Upper lobe of left lung (tissue), 4 donors: ENCODE data around the gene EMILIN3.

ENCODE experiments used
- EP300 ChIP-seq, 4 donors: sonication (generic); formaldehyde crosslinking; IDR thresholded peaks; one replicate each; pipeline ENCODE4 v1.5.1; 2017; ENCODE audit warnings: antibody characterized with exemption in 4 of 4, control low read depth in 2 of 4
- POLR2A ChIP-seq, 4 donors: fragments of 450-650 bp; IDR thresholded peaks; one replicate each; pipeline ENCODE4 v1.5.1; 2016 to 2017; ENCODE audit warnings: antibody characterized with exemption in 4 of 4, mild to moderate bottlenecking in 2 of 4
- POLR2AphosphoS5 ChIP-seq, 2 donors: sonication (generic); formaldehyde crosslinking; IDR thresholded peaks; one replicate each; pipeline ENCODE4 v1.5.1; 2017; ENCODE audit warnings: antibody characterized with exemption in 2 of 2
- TF ChIP-seq, protein P1 (sequence below), 6 experiments: fragments of 450-650 bp in 4 of 6; fragments of 200-600 bp in 2 of 6; sonication (generic) in 2 of 6; IDR thresholded peaks; one replicate each; pipeline ENCODE4 v1.5.1; 2016 to 2019; ENCODE audit warnings: antibody characterized with exemption in 6 of 6

DNA sequence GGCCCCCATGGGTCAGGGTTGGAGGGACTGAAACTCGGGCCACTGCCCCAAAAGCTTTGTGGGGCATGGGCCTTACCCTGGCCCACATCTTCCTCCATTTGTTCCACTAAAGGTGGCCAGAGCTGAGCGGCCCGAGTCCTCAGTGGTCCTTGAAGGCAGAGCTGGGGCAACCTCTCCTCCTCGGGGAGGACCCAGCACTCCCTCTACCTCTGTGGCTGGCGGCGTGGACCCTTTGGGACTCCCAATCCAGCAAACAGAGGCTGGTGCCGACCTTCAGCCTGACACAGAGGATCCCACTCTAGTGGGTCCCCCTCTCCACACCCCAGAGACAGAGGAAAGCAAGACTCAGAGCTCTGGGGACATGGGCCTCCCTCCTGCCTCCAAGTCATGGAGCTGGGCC lies 16.7 kb downstream of the EMILIN3 start:
- TF ChIP-seq, protein P1, sequence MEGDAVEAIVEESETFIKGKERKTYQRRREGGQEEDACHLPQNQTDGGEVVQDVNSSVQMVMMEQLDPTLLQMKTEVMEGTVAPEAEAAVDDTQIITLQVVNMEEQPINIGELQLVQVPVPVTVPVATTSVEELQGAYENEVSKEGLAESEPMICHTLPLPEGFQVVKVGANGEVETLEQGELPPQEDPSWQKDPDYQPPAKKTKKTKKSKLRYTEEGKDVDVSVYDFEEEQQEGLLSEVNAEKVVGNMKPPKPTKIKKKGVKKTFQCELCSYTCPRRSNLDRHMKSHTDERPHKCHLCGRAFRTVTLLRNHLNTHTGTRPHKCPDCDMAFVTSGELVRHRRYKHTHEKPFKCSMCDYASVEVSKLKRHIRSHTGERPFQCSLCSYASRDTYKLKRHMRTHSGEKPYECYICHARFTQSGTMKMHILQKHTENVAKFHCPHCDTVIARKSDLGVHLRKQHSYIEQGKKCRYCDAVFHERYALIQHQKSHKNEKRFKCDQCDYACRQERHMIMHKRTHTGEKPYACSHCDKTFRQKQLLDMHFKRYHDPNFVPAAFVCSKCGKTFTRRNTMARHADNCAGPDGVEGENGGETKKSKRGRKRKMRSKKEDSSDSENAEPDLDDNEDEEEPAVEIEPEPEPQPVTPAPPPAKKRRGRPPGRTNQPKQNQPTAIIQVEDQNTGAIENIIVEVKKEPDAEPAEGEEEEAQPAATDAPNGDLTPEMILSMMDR (IDR thresholded peaks at IDR 0.05): no peak
- TF ChIP-seq POLR2A (IDR thresholded peaks at IDR 0.05) (no peak), EP300 (IDR thresholded peaks at IDR 0.05) (no peak), POLR2AphosphoS5 (IDR thresholded peaks at IDR 0.05) (no peak)
